Measurements from ENCODE around the gene AOAH. TPM values are rescaled to one million over a fixed set of nuclear protein-coding genes. Genes with fewer than 3 reads are reported as not detected.

AOAH gene
- total and polyA plus RNA-seq, 2 of the 4 experiments (the other 2 are of a cell fraction) = not detected

DNA sequence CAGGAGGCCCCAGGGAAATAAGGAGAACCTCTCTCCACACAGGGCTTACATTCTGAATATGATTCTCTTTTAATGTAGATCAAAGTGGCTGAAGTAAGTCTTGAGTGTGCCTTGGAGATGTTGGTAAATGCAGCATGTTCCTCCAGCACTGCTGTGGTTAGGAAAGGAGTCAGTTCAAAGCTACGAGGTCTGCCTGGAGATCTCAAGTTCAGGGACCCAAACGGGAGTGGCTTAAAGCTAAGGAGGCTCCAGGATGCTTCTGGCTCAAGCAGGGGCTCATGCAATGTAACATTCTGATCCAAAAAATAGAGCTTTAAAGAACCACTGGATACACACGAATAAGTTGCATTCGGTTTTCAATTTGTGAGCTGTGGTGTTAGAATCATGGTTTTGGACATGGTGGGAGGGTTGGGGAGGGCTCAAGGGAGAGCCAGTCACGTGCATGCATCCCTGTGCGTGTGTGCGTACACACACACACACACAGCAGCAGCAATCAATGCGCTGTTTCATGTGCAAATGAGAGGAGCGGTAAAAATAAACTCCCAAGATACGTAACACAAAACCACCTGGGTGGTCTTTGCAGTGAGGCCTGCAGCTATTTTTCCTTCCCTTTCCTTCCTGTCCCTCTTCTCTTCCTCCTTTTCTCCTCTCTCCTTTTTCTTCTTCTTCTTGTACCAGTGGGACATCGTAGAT is 70.5 kb downstream of the AOAH start:
- H3K27ac ChIP-seq (ENCODE audit: insufficient read depth, low read length) = peak overlapping the region; percentile 24; the same call in 1 of the 2 replicates

More for the DNA sequence above, 70.5 kb downstream of the AOAH start:
- peak overlapping the region; percentile 80 for H3K18ac ChIP-seq (ENCODE audit: low read depth, low read length)
- H3K27me3 ChIP-seq (ENCODE audit: control insufficient read depth, insufficient read depth, low read length) = no peaks in the 10 kb centered on the region
- H3K4ac ChIP-seq (ENCODE audit: low read depth, low read length) = peak overlapping the region; percentile 31; the same call in 1 of the 2 replicates
- H4K20me1 ChIP-seq (ENCODE audit: insufficient read depth, low read length) = no peaks in the 10 kb centered on the region
- H3K79me1 ChIP-seq (ENCODE audit: low read depth in 1 of 2, low read length in 2 of 2) = no peaks in the 10 kb centered on the region
- peak overlapping the region; percentile 52 for H4K5ac ChIP-seq (ENCODE audit: low read depth, low read length)
- no peak overlapping the region for H3K4me3 ChIP-seq (ENCODE audit: insufficient read depth, low read depth, low read length)
- POLR2A ChIA-PET (ENCODE audit: unreplicated experiment) = interaction anchor here (0.6 kb wide), 1 partner anchor 15 kb away, joined by 3 read pairs; no protein-coding TSS in a partner anchor
- no peak overlapping the region for H3K23ac ChIP-seq (ENCODE audit: low read depth, low read length)
- intact Hi-C loops (cut with micrococcal nuclease) = loop anchor here (5.0 to 10.0 kb wide), 2 partner anchors 212 to 1521 kb away; partner anchors contain the start of gene STARD3NL
- no peak overlapping the region for H2AK9ac ChIP-seq (replicated peaks; ENCODE audit: low read depth, low read length, poor library complexity)
- BruUV-seq (replicated peaks) = no TSS peak
- DNase-seq = no peak
- H4K8ac ChIP-seq (ENCODE audit: low read depth in 2 of 2, low read length in 2 of 2) = peak overlapping the region in 1 of 2 experiments; percentile 18; a peak in 3 of 4 replicates
- H3K9ac ChIP-seq (ENCODE audit: low read depth, low read length) = no peak overlapping the region
- peak overlapping the region; percentile 25; the same call in 1 of the 3 replicates for H2BK15ac ChIP-seq (ENCODE audit: low read depth, low read length)
- no peak overlapping the region; the same call in 1 of the 2 replicates for H3K14ac ChIP-seq (replicated peaks; ENCODE audit: low read depth, low read length)
- WGBS, 2 experiments (ENCODE audit: extremely low coverage in 2 of 2, insufficient read length in 1 of 2) = no CpG with 5 or more reads among the region's 11 CpGs
- H3K4me2 ChIP-seq (ENCODE audit: low read depth, low read length) = peak overlapping the region; percentile 48
- H2BK20ac ChIP-seq (ENCODE audit: low read depth, low read length) = peak overlapping the region; percentile 46; the same call in 1 of the 2 replicates
- H2AK5ac ChIP-seq (ENCODE audit: low read depth, low read length) = peak overlapping the region; percentile 23
- peak overlapping the region; percentile 55 for H2BK5ac ChIP-seq (ENCODE audit: low read depth, low read length, poor library complexity, severe bottlenecking)
- dilution Hi-C loops (cut with HindIII; ENCODE audit: low sequenced_read_pairs, unreplicated experiment) = no loop called here
- H3K36me3 ChIP-seq (ENCODE audit: control insufficient read depth, insufficient read depth, low read length) = no peaks in the 10 kb centered on the region
- H3K9me1 ChIP-seq (ENCODE audit: insufficient read depth, low read length) = peaks cover 3% of the 10 kb centered on the region; the same call in 1 of the 2 replicates
- H2BK120ac ChIP-seq (ENCODE audit: low read depth, low read length) = peak overlapping the region; percentile 39
- no peak overlapping the region for H3K56ac ChIP-seq (ENCODE audit: extremely low read depth, insufficient read depth, low read length)
- H2AFZ ChIP-seq (replicated peaks; ENCODE audit: low read length, poor library complexity) = peak overlapping the region; percentile 48
- H3K9me3 ChIP-seq (ENCODE audit: control insufficient read depth, insufficient read depth, low read length) = no peaks in the 10 kb centered on the region
- in situ Hi-C loops (cut with MboI; ENCODE audit: low sequenced_read_pairs) = no loop called here
- peak; percentile 7 for ATAC-seq (ENCODE audit: low read depth)
- H3K4me1 ChIP-seq (ENCODE audit: control insufficient read depth, insufficient read depth, low read length) = peaks cover 18% of the 10 kb centered on the region
- peak overlapping the region; percentile 42; the same call in 1 of the 2 replicates for H4K91ac ChIP-seq (ENCODE audit: insufficient read depth, low read depth, low read length)
- TF ChIP-seq BHLHE40 (IDR thresholded peaks at IDR 0.05; ENCODE audit: low read depth, low read length) (no peak), SMC3 (IDR thresholded peaks at IDR 0.05; ENCODE audit: low read depth, low read length) (no peak), MXI1 (IDR thresholded peaks at IDR 0.05; ENCODE audit: borderline replicate concordance, low read depth, low read length) (no peak), RFX5 (IDR thresholded peaks at IDR 0.05; ENCODE audit: low read depth, low read length) (no peak), NFE2L2 (IDR thresholded peaks at IDR 0.05; ENCODE audit: low read depth, low read length) (no peak), MAFK (IDR thresholded peaks at IDR 0.05; ENCODE audit: low read depth, low read length) (no peak), RCOR1 (IDR thresholded peaks at IDR 0.05; ENCODE audit: insufficient replicate concordance, low read length) (no peak)
- TF ChIP-seq, protein P1, sequence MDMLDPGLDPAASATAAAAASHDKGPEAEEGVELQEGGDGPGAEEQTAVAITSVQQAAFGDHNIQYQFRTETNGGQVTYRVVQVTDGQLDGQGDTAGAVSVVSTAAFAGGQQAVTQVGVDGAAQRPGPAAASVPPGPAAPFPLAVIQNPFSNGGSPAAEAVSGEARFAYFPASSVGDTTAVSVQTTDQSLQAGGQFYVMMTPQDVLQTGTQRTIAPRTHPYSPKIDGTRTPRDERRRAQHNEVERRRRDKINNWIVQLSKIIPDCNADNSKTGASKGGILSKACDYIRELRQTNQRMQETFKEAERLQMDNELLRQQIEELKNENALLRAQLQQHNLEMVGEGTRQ (IDR thresholded peaks at IDR 0.05; ENCODE audit: low read depth, low read length) = no peak
- CTCF ChIA-PET = interaction anchor here (1.4 to 1.6 kb wide), 2 partner anchors 17 to 166 kb away, joined by 3 to 6 read pairs; no protein-coding TSS in a partner anchor

Data from IMR-90 (cell line).